Osteocyte (in vitro differentiated cells): ENCODE results near the gene LRRC8C. TPM values are rescaled to one million over a fixed set of nuclear protein-coding genes. Genes with fewer than 3 reads are reported as not detected.

ENCODE experiments used
- DNase-seq: peaks from one replicate; pipeline ENCODE4 v3.0.0; 2021; ENCODE audit warnings: mixed read lengths; ENCODE audit not compliant: unreplicated experiment; ENCODE audit errors: extremely low spot score
- H3K27ac Mint-ChIP-seq: one replicate; pipeline ENCODE4 v1.8.0; 2021; ENCODE audit warnings: mild to moderate bottlenecking, mixed read lengths; ENCODE audit not compliant: unreplicated experiment
- H3K27me3 Mint-ChIP-seq: one replicate; pipeline ENCODE4 v1.8.0; 2021; ENCODE audit warnings: mixed read lengths; ENCODE audit not compliant: unreplicated experiment
- H3K36me3 Mint-ChIP-seq: one replicate; pipeline ENCODE4 v1.8.0; 2021; ENCODE audit warnings: mixed read lengths; ENCODE audit not compliant: unreplicated experiment
- H3K4me1 Mint-ChIP-seq: one replicate; pipeline ENCODE4 v1.8.0; 2021; ENCODE audit warnings: mixed read lengths; ENCODE audit not compliant: unreplicated experiment
- H3K4me3 Mint-ChIP-seq: one replicate; pipeline ENCODE4 v1.8.0; 2021; ENCODE audit warnings: mild to moderate bottlenecking, moderate library complexity, mixed read lengths; ENCODE audit not compliant: unreplicated experiment
- H3K9me3 Mint-ChIP-seq: one replicate; pipeline ENCODE4 v1.8.0; 2021; ENCODE audit warnings: mixed read lengths; ENCODE audit not compliant: unreplicated experiment
- CTCF ChIP-seq: fragments of 200-600 bp; sonication (generic); IDR thresholded peaks from 2 replicates; pipeline ENCODE4 v1.5.0; 2021; ENCODE audit warnings: antibody characterized with exemption, mild to moderate bottlenecking, moderate library complexity
- total RNA-seq: library from RNA; stranded (reverse); gene quantifications from 2 replicates; pipeline ENCODE4 v1.2.1, GENCODE V29; 2021

Gene LRRC8C
- total RNA-seq, 1 donor from 2014 or later = 3.5 TPM

GRCh38 chr1:89633248-89633799 lies 404 bp downstream of the LRRC8C start:
- TF ChIP-seq CTCF = no peak
- DNase-seq = peak; percentile 87
- no peaks in the 10 kb centered on the region for H3K36me3 Mint-ChIP-seq
- H3K9me3 Mint-ChIP-seq = no peaks in the 10 kb centered on the region
- H3K4me1 Mint-ChIP-seq = peaks cover 15% of the 10 kb centered on the region
- no peaks in the 10 kb centered on the region for H3K27me3 Mint-ChIP-seq
- H3K4me3 Mint-ChIP-seq = peak overlapping the region; percentile 83
- H3K27ac Mint-ChIP-seq = peak overlapping the region; percentile 69

- peak overlapping the region; percentile 83 for H3K4me3 Mint-ChIP-seq
- H3K9me3 Mint-ChIP-seq = no peaks in the 10 kb centered on the region
- no peak for TF ChIP-seq CTCF
- H3K27ac Mint-ChIP-seq = peak overlapping the region; percentile 69
- H3K4me1 Mint-ChIP-seq = peaks cover 15% of the 10 kb centered on the region
- DNase-seq = no peak
- no peaks in the 10 kb centered on the region for H3K36me3 Mint-ChIP-seq
- no peaks in the 10 kb centered on the region for H3K27me3 Mint-ChIP-seq
Measured at GRCh38 chr1:89633800-89634625, 1.1 kb downstream of the LRRC8C start.

DNA sequence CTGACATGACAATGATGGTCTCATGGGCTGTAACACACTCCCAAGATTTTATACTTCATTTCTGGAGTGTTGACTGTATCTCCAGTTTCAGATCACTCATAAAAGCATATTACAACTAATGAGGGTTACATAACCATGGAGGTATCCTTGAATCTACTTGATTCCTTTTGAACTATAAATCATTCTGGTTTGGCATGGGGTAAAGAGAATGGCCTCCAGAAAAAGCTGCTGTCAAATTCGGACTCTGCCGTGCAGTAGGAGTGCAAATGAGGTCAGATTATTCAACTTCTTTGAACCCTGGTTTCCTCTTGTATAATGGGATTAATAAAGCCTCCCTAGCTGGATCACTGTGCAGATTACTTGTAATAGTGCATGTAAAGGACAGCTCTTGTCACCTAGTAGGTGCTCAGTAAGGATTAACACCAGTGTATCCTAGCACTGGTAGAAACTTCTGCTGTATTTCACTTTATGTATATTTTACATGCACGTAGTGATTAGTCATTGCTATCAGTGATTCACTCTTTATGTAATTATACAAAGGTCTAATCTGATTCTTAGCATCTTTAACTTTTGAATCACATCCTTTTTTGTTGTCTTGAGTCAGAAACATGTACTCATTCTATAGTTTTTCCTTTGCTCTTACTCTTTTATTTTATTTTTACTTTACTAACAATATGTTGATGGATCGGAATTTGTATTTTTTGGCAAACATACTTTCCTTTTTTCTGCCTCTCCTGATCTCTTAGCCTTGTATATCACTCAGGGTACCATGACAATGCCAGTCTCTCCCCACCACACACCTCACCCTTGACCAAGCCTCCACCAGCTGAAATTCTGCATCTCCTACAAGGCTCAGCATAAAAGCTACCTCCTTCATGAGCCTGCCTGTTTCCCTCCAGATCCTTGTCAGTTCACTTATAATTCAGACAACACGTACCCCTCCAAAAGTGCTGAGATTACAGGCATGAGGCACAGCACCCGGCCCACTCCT lies 3.2 kb downstream of the LRRC8C start:
- Mint-ChIP-seq H3K9me3 (no peaks in the 10 kb centered on the region), H3K4me1 (peaks cover 15% of the 10 kb centered on the region), H3K27ac (no peak overlapping the region), H3K36me3 (no peaks in the 10 kb centered on the region), H3K27me3 (no peaks in the 10 kb centered on the region), H3K4me3 (no peak overlapping the region)
- no peak for DNase-seq
- TF ChIP-seq CTCF = no peak

GRCh38 chr1:89637496-89637895 lies 4.6 kb downstream of the LRRC8C start:
- Mint-ChIP-seq H3K27me3 (no peaks in the 10 kb centered on the region), H3K9me3 (no peaks in the 10 kb centered on the region)

More at GRCh38 chr1:89637496-89637895, 4.6 kb downstream of the LRRC8C start:
- Mint-ChIP-seq H3K4me1 (peaks cover 13% of the 10 kb centered on the region), H3K36me3 (no peaks in the 10 kb centered on the region), H3K4me3 (no peak overlapping the region), H3K27ac (no peak overlapping the region)
- DNase-seq = no peak
- TF ChIP-seq CTCF = no peak
